HEK293 (cell line): ENCODE data around the gene FUCA1.

ENCODE experiments used
- CTCF ChIA-PET: fragments of 350-600 bp; formaldehyde crosslinking; extraction: SDS; loops from one replicate; lab custom pipeline; 2021; ENCODE audit warnings: antibody characterized with exemption; lab: Yijun Ruan, JAX
- POLR2A ChIA-PET: fragments of 300-600 bp; formaldehyde crosslinking; extraction: SDS; loops from one replicate; lab custom pipeline; 2020; ENCODE audit warnings: antibody characterized with exemption, inconsistent platforms; lab: Yijun Ruan, JAX
- H3K27ac ChIP-seq: fragments of 200-500 bp; sonication (Bioruptor generic); 2 replicates; pipeline ENCODE4 v1.5.1; 2014; ENCODE audit warnings: low read depth, low read length, control low read depth, inconsistent platforms; ENCODE audit errors: extremely low read depth
- H3K36me3 ChIP-seq, 2 experiments: fragments of 200-500 bp in 1 of 2; sonication (Bioruptor generic) in 1 of 2; 1 replicate in 1 of 2; 2 replicates in 1 of 2; pipeline ENCODE4 v1.5.1; 2014 to 2017; ENCODE audit warnings: inconsistent platforms in 2 of 2, low read length in 2 of 2; ENCODE audit not compliant: control insufficient read depth in 2 of 2, insufficient read depth in 1 of 2
- H3K4me1 ChIP-seq: fragments of 200-500 bp; sonication (Bioruptor generic); 2 replicates; pipeline ENCODE4 v1.5.1; 2014; ENCODE audit warnings: mild to moderate bottlenecking, low read length, inconsistent platforms; ENCODE audit not compliant: control insufficient read depth, insufficient read depth
- H3K4me3 ChIP-seq: 2 replicates; pipeline ENCODE4 v1.5.1; 2011; ENCODE audit warnings: low read depth, mild to moderate bottlenecking, control low read depth, low read length, moderate library complexity
- H3K9me3 ChIP-seq: fragments of 200-500 bp; sonication (Bioruptor generic); 2 replicates; pipeline ENCODE4 v1.5.1; 2014; ENCODE audit warnings: low read depth, low read length, inconsistent platforms; ENCODE audit not compliant: control insufficient read depth, insufficient read depth
- PRDM10 ChIP-seq: fragments of 450-650 bp; formaldehyde crosslinking; IDR thresholded peaks from 2 replicates; pipeline ENCODE4 v1.5.1; 2016; ENCODE audit warnings: missing biosample characterization, missing genetic modification characterization
- SCRT2 ChIP-seq: fragments of 450-650 bp; formaldehyde crosslinking; IDR thresholded peaks from 2 replicates; pipeline ENCODE4 v1.5.1; 2016; ENCODE audit warnings: missing biosample characterization, missing genetic modification characterization
- WT1 ChIP-seq: fragments of 450-650 bp; formaldehyde crosslinking; IDR thresholded peaks from 2 replicates; pipeline ENCODE4 v1.5.1; 2016; ENCODE audit warnings: missing biosample characterization, missing genetic modification characterization
- ZBTB44 ChIP-seq: fragments of 450-650 bp; IDR thresholded peaks from 2 replicates; pipeline ENCODE4 v1.5.1; 2018; ENCODE audit warnings: missing biosample characterization, mild to moderate bottlenecking, missing genetic modification characterization
- ZIC2 ChIP-seq: fragments of 450-650 bp; formaldehyde crosslinking; IDR thresholded peaks from 2 replicates; pipeline ENCODE4 v1.5.1; 2016; ENCODE audit warnings: missing biosample characterization, missing genetic modification characterization
- ZNF121 ChIP-seq: fragments of 450-650 bp; formaldehyde crosslinking; IDR thresholded peaks from 2 replicates; pipeline ENCODE4 v1.5.1; 2016; ENCODE audit warnings: missing biosample characterization, missing genetic modification characterization
- ZNF664 ChIP-seq: fragments of 450-650 bp; formaldehyde crosslinking; IDR thresholded peaks from 2 replicates; pipeline ENCODE4 v1.5.1; 2016; ENCODE audit warnings: missing biosample characterization, missing genetic modification characterization
- ZNF785 ChIP-seq: fragments of 450-650 bp; formaldehyde crosslinking; IDR thresholded peaks from 2 replicates; pipeline ENCODE4 v1.5.1; 2016; ENCODE audit warnings: missing biosample characterization, missing genetic modification characterization
- ZSCAN4 ChIP-seq: fragments of 450-650 bp; formaldehyde crosslinking; IDR thresholded peaks from 2 replicates; pipeline ENCODE4 v1.5.1; 2017; ENCODE audit warnings: missing biosample characterization, missing genetic modification characterization

Gene FUCA1

GRCh38 chr1:23807453-23807852 lies 60.6 kb downstream of the FUCA1 start:
- peaks cover 0 to 58% of the 10 kb centered on the region in 2 experiments; a peak in 1 of 3 replicates for H3K36me3 ChIP-seq
- CTCF ChIA-PET = interaction anchor here (0.6 to 3.9 kb wide), 4 partner anchors 62 to 190 kb away, joined by 3 to 16 read pairs (median 4); no protein-coding TSS in a partner anchor
- TF ChIP-seq ZBTB44 (tag by site-specific recombination) (no peak), PRDM10 (tag by site-specific recombination) (0 out of 2 replicates have a peak, but pooled peaks have one; percentile 13), ZIC2 (no peak), ZNF121 (no peak), ZNF785 (tag by site-specific recombination) (no peak), WT1 (tag by site-specific recombination) (no peak)
- TF ChIP-seq, all 188 proteins: peak for 1
- Histone ChIP-seq H3K27ac (no peak overlapping the region), H3K4me3 (no peak overlapping the region), H3K9me3 (no peaks in the 10 kb centered on the region), H3K4me1 (no peaks in the 10 kb centered on the region)
- POLR2A ChIA-PET = interaction anchor here (0.6 to 1.5 kb wide), 4 partner anchors 8 to 18 kb away, joined by 3 to 6 read pairs (median 4); partner anchors contain the start of genes HMGCL and LYPLA2

GRCh38 chr1:23806280-23806679 lies 61.8 kb downstream of the FUCA1 start:
- no peak for TF ChIP-seq ZSCAN4 (tag by site-specific recombination)
- no peaks in the 10 kb centered on the region for H3K9me3 ChIP-seq
- H3K4me3 ChIP-seq = no peak overlapping the region
- ChIA-PET CTCF (interaction anchor here (1.2 to 3.9 kb wide), 2 partner anchors 11 to 111 kb away, joined by 3 to 16 read pairs; no protein-coding TSS in a partner anchor), POLR2A (interaction anchor here (1.5 kb wide), 1 partner anchor 19 kb away, joined by 4 read pairs; the partner anchor contains the start of gene HMGCL)
- peaks cover 0 to 53% of the 10 kb centered on the region in 2 experiments; a peak in 1 of 3 replicates for H3K36me3 ChIP-seq
- H3K4me1 ChIP-seq = peaks cover 2% of the 10 kb centered on the region; the same call in 1 of the 2 replicates
- no peak overlapping the region for H3K27ac ChIP-seq

- Histone ChIP-seq H3K4me1 (peaks cover 3% of the 10 kb centered on the region; the same call in 1 of the 2 replicates), H3K27ac (no peak overlapping the region), H3K36me3 (peaks cover 0 to 52% of the 10 kb centered on the region in 2 experiments; a peak in 1 of 3 replicates), H3K4me3 (no peak overlapping the region), H3K9me3 (no peaks in the 10 kb centered on the region)
- CTCF ChIA-PET = interaction anchor here (0.6 to 3.9 kb wide), 6 partner anchors 33 to 312 kb away, joined by 3 to 16 read pairs (median 3); no protein-coding TSS in a partner anchor
- POLR2A ChIA-PET = no interaction called here
- TF ChIP-seq ZNF664 (tag by site-specific recombination) = no peak
- TF ChIP-seq SCRT2 (tag by site-specific recombination) = peak; percentile 75
Measured at GRCh38 chr1:23805025-23805424, 63.1 kb downstream of the FUCA1 start.
